Prostate gland (tissue), 2 donors: ENCODE results near the gene TAB3.

ENCODE experiments used
- CTCF ChIP-seq, 4 experiments: fragments of 200-600 bp in 2 of 4; fragments of 450-650 bp in 2 of 4; sonication (generic) in 2 of 4; IDR thresholded peaks; 1 replicate in 3 of 4; 2 replicates in 1 of 4; pipeline ENCODE4 v1.5.1; 2016 to 2019; ENCODE audit warnings: antibody characterized with exemption in 4 of 4, mild to moderate bottlenecking in 2 of 4, moderate library complexity in 2 of 4
- POLR2A ChIP-seq: fragments of 450-650 bp; IDR thresholded peaks from one replicate; pipeline ENCODE4 v1.6.1; 2016; ENCODE audit warnings: antibody characterized with exemption, mild to moderate bottlenecking
- POLR2AphosphoS5 ChIP-seq: sonication (generic); formaldehyde crosslinking; IDR thresholded peaks from one replicate; pipeline ENCODE4 v1.6.1; 2017; ENCODE audit warnings: antibody characterized with exemption

GRCh38 chrX:30898886-30899285 lies 9.8 kb upstream of the TAB3 start:
- TF ChIP-seq POLR2A: no peak
- TF ChIP-seq CTCF (IDR thresholded peaks at IDR 0.05): no peak
- no peak for TF ChIP-seq POLR2AphosphoS5
